ENCODE results near the gene SH3BGRL2.

The SH3BGRL2 gene

GRCh38 chr6:79707621-79708020 lies 76.5 kb downstream of the SH3BGRL2 start:
- H3K9me3 Mint-ChIP-seq, result no peaks in the 10 kb centered on the region
- no peak overlapping the region for H3K27ac Mint-ChIP-seq
- no peaks in the 10 kb centered on the region for H3K4me1 Mint-ChIP-seq (ENCODE audit: low read depth)
- DNase-seq (ENCODE audit: low spot score), result no peak
- no peak overlapping the region for H3K4me3 Mint-ChIP-seq
- no peaks in the 10 kb centered on the region for H3K36me3 Mint-ChIP-seq (ENCODE audit: low read depth)
- H3K27me3 Mint-ChIP-seq (ENCODE audit: low read depth), result no peaks in the 10 kb centered on the region

DNA sequence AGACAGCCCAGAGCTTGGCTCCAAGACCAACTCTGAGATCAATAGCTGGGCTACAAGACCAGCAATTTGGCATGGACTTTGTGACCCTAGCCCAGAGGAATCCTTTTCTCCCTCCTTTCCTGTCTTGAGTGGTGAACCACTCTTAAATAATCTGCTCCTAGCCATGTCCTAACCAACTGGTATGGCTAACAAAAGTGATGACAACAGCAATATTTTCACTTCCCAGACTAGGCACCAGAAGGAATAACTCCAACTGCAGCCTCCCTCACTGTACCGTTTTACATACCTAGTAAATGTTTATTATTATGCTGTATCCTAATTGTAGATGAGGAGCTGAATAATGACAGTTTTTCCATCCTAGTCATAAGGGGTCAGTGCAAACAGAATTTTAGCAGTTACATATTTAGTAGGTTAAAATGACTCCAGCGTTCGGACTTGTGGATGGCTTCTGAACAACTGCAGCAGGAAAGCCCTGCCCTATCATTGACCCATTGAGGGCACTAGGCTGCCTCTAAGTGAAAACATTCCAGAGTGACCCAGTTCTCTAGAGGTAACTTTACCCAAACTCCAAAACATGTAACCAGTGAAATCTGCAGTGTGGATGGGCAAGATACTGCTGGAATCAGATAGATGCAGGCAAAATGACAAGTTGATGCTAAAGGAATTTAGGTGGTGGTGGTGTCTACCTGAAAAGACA lies 77.1 kb downstream of the SH3BGRL2 start:
- DNase-seq (ENCODE audit: low spot score), result no peak
- no peaks in the 10 kb centered on the region for H3K9me3 Mint-ChIP-seq
- H3K36me3 Mint-ChIP-seq (ENCODE audit: low read depth), result no peaks in the 10 kb centered on the region
- H3K27me3 Mint-ChIP-seq (ENCODE audit: low read depth), result no peaks in the 10 kb centered on the region
- H3K27ac Mint-ChIP-seq, result no peak overlapping the region
- H3K4me1 Mint-ChIP-seq (ENCODE audit: low read depth), result no peaks in the 10 kb centered on the region
- no peak overlapping the region for H3K4me3 Mint-ChIP-seq

DNA sequence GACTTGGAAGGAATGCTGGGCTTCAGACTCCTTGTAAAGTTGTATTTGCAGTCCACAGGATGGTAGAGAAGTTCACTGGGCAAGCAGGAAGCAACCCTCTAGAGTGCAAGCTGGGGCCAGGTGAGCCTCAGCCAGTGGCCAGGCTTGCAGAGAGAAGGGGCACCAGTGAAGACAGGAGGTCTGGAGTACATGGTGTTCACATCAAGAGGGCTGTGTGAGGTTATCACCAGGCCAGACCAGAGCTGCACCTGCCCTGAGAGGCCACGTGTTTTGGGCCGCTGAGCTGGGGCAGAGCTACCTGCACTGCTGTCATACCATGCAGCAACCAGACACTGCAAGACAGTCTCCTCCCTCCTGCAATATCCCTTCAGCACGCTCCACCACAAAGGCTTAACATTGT lies 79.0 kb downstream of the SH3BGRL2 start:
- no peaks in the 10 kb centered on the region for H3K9me3 Mint-ChIP-seq
- H3K4me1 Mint-ChIP-seq (ENCODE audit: low read depth), result no peaks in the 10 kb centered on the region
- no peaks in the 10 kb centered on the region for H3K36me3 Mint-ChIP-seq (ENCODE audit: low read depth)
- H3K27ac Mint-ChIP-seq, result no peak overlapping the region
- DNase-seq (ENCODE audit: low spot score), result no peak
- H3K4me3 Mint-ChIP-seq, result no peak overlapping the region
- peaks cover 2% of the 10 kb centered on the region for H3K27me3 Mint-ChIP-seq (ENCODE audit: low read depth)

DNA sequence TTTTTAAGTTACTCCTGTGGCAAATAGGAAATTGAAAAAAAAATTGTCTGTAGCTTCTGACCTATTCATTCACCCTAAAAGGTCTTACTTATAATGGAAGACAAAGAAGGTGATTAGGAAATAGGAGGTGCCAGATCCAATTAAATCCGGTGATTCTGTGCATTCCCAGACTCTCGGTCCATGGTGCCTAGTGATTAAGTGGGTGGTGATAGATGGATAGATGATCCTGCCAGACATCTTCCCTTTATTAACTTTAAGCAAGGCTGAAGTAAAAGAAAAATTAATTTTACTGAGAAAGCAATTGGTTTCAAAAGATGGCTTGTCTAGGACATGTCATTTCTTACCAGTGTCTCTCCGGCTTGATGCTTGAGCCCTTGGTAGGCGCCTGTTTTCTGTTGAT lies 80.0 kb downstream of the SH3BGRL2 start:
- Mint-ChIP-seq H3K4me1 (ENCODE audit: low read depth) (no peaks in the 10 kb centered on the region), H3K4me3 (no peak overlapping the region), H3K36me3 (ENCODE audit: low read depth) (no peaks in the 10 kb centered on the region), H3K27me3 (ENCODE audit: low read depth) (peaks cover 2% of the 10 kb centered on the region), H3K27ac (no peak overlapping the region), H3K9me3 (no peaks in the 10 kb centered on the region)
- DNase-seq (ENCODE audit: low spot score), result no peak

GRCh38 chr6:79712144-79712543 lies 81.0 kb downstream of the SH3BGRL2 start:
- no peaks in the 10 kb centered on the region for H3K9me3 Mint-ChIP-seq
- peaks cover 2% of the 10 kb centered on the region for H3K27me3 Mint-ChIP-seq (ENCODE audit: low read depth)
- DNase-seq (ENCODE audit: low spot score), result no peak
- H3K4me3 Mint-ChIP-seq, result no peak overlapping the region
- H3K4me1 Mint-ChIP-seq (ENCODE audit: low read depth), result no peaks in the 10 kb centered on the region
- H3K27ac Mint-ChIP-seq, result no peak overlapping the region
- H3K36me3 Mint-ChIP-seq (ENCODE audit: low read depth), result no peaks in the 10 kb centered on the region

DNA sequence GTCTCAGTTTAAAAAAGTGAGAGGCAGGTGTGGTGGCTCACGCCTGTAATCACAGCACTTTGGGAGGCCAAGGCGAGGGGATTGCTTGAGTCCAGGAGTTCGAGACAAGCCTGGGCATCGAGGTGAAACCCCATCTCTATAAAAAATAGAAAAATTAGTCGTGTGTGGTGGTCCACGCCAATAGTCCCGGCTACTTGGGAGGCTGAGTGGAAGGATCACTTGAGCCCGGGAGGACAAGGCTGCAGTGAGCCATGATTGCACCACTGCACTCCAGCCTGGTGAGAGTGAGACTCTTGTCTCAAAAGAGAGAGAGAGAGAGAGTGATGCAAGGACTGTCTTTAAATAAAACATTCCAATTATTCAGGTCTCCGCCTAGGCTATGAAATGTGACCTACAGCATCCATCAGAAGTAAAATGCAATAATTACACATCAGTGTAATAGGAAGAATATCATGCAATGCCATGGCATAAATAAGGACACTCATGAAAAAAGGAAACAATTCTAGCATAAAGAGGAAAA lies 81.5 kb downstream of the SH3BGRL2 start:
- H3K27ac Mint-ChIP-seq, result no peak overlapping the region
- DNase-seq (ENCODE audit: low spot score), result no peak
- no peak overlapping the region for H3K4me3 Mint-ChIP-seq
- peaks cover 2% of the 10 kb centered on the region for H3K27me3 Mint-ChIP-seq (ENCODE audit: low read depth)
- H3K4me1 Mint-ChIP-seq (ENCODE audit: low read depth), result no peaks in the 10 kb centered on the region
- no peaks in the 10 kb centered on the region for H3K36me3 Mint-ChIP-seq (ENCODE audit: low read depth)
- H3K9me3 Mint-ChIP-seq, result no peaks in the 10 kb centered on the region

DNA sequence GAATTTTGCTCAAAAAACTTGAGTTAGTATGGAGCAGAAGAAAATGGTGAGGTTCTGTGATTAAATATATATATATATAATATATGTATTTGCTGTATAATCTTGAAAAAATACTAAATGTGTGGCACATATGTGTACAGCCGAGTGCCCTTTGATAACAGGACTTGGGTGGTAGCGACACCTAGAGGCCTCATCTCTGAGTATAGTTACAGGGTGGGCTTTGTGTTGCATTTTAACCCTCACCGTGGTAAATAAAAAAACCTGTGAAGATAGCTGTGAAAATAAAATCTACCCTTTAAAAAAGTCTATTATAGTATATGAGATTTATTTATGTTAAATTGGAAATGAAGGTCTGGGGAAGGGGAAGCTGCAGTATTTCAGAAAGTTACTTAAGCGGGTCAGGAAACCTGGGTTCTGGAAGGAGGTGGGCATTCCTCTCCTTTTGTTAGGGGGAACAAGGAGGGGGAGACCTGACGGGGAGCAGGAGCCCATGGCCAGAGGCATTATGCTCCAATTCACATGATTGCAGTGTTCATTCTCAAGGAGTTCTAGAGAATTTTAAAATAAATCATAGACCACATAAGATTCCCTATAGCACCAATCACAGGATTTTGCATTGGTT lies 82.7 kb downstream of the SH3BGRL2 start:
- no peaks in the 10 kb centered on the region for H3K36me3 Mint-ChIP-seq (ENCODE audit: low read depth)
- no peak for DNase-seq (ENCODE audit: low spot score)
- no peak overlapping the region for H3K4me3 Mint-ChIP-seq
- H3K27ac Mint-ChIP-seq, result no peak overlapping the region
- H3K27me3 Mint-ChIP-seq (ENCODE audit: low read depth), result peaks cover 2% of the 10 kb centered on the region
- no peaks in the 10 kb centered on the region for H3K4me1 Mint-ChIP-seq (ENCODE audit: low read depth)
- H3K9me3 Mint-ChIP-seq, result no peaks in the 10 kb centered on the region

- Mint-ChIP-seq H3K4me1 (ENCODE audit: low read depth) (no peaks in the 10 kb centered on the region), H3K4me3 (no peak overlapping the region), H3K27ac (no peak overlapping the region), H3K9me3 (no peaks in the 10 kb centered on the region), H3K27me3 (ENCODE audit: low read depth) (peaks cover 2% of the 10 kb centered on the region), H3K36me3 (ENCODE audit: low read depth) (no peaks in the 10 kb centered on the region)
- no peak for DNase-seq (ENCODE audit: low spot score)
These were observed 86.9 kb downstream of the SH3BGRL2 start for GRCh38 chr6:79717989-79718388.

GRCh38 chr6:79718509-79719247 lies 87.5 kb downstream of the SH3BGRL2 start:
- H3K4me1 Mint-ChIP-seq (ENCODE audit: low read depth), result no peaks in the 10 kb centered on the region
- no peak overlapping the region for H3K4me3 Mint-ChIP-seq

GRCh38 chr6:79719248-79719960 lies 88.3 kb downstream of the SH3BGRL2 start:
- Mint-ChIP-seq H3K9me3 (no peaks in the 10 kb centered on the region), H3K4me3 (no peak overlapping the region), H3K27ac (no peak overlapping the region), H3K4me1 (ENCODE audit: low read depth) (no peaks in the 10 kb centered on the region), H3K27me3 (ENCODE audit: low read depth) (peaks cover 3% of the 10 kb centered on the region), H3K36me3 (ENCODE audit: low read depth) (no peaks in the 10 kb centered on the region)
- no peak for DNase-seq (ENCODE audit: low spot score)

More at GRCh38 chr6:79718509-79719247, 87.5 kb downstream of the SH3BGRL2 start:
- Mint-ChIP-seq H3K27me3 (ENCODE audit: low read depth) (peaks cover 2% of the 10 kb centered on the region), H3K9me3 (no peaks in the 10 kb centered on the region), H3K27ac (no peak overlapping the region), H3K36me3 (ENCODE audit: low read depth) (no peaks in the 10 kb centered on the region)
- no peak for DNase-seq (ENCODE audit: low spot score)

- H3K27me3 Mint-ChIP-seq (ENCODE audit: low read depth), result peaks cover 5% of the 10 kb centered on the region
- no peaks in the 10 kb centered on the region for H3K36me3 Mint-ChIP-seq (ENCODE audit: low read depth)
- DNase-seq (ENCODE audit: low spot score), result no peak
- no peak overlapping the region for H3K27ac Mint-ChIP-seq
- H3K9me3 Mint-ChIP-seq, result no peaks in the 10 kb centered on the region
- H3K4me1 Mint-ChIP-seq (ENCODE audit: low read depth), result no peaks in the 10 kb centered on the region
- no peak overlapping the region for H3K4me3 Mint-ChIP-seq
These were observed 93.7 kb downstream of the SH3BGRL2 start for GRCh38 chr6:79724816-79725215.

DNA sequence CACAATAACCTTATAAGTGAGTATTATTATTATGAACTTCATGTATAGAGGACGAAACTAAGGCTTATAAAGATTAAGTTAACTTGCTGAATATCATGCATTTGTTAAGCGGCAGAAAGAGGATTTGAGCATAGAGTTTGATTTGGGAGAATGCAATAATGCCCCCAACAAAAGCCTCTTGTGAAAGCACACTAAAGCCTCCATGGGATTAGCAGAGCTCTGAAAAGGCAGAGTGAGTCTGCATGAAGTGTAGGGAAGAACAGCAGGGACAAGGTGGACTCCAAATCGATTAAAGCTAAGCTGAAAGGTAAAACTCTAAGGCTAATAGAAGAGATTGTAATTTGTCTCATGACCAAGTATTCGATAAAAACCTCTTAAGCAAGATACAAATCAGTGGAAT lies 100.3 kb downstream of the SH3BGRL2 start:
- H3K27me3 Mint-ChIP-seq (ENCODE audit: low read depth), result peaks cover 4% of the 10 kb centered on the region
- H3K27ac Mint-ChIP-seq, result no peak overlapping the region
- H3K4me3 Mint-ChIP-seq, result no peak overlapping the region
- no peak for DNase-seq (ENCODE audit: low spot score)
- H3K4me1 Mint-ChIP-seq (ENCODE audit: low read depth), result no peaks in the 10 kb centered on the region
- no peaks in the 10 kb centered on the region for H3K9me3 Mint-ChIP-seq
- H3K36me3 Mint-ChIP-seq (ENCODE audit: low read depth), result no peaks in the 10 kb centered on the region

DNA sequence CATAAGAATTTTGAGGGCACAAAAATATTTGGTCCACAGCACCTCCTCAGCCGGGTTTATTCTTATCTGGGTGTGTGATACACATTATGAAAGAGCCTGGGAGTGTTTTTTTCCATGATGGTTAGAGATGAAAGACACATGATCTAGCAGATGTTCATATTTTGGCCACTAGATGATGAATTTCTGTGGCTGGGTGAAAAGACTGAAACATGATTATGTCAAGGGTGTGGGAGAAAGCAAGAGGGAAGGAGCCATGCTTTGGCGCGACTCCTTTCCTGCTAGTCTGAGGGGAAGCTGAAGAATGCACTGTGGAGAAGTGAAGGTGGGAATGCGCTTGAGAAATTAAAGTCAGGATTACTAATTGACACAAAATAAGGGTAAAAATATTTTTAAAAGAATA lies 102.3 kb downstream of the SH3BGRL2 start:
- Mint-ChIP-seq H3K4me3 (no peak overlapping the region), H3K27ac (no peak overlapping the region), H3K36me3 (ENCODE audit: low read depth) (no peaks in the 10 kb centered on the region), H3K4me1 (ENCODE audit: low read depth) (no peaks in the 10 kb centered on the region), H3K27me3 (ENCODE audit: low read depth) (peaks cover 2% of the 10 kb centered on the region), H3K9me3 (no peaks in the 10 kb centered on the region)
- DNase-seq (ENCODE audit: low spot score), result no peak

DNA sequence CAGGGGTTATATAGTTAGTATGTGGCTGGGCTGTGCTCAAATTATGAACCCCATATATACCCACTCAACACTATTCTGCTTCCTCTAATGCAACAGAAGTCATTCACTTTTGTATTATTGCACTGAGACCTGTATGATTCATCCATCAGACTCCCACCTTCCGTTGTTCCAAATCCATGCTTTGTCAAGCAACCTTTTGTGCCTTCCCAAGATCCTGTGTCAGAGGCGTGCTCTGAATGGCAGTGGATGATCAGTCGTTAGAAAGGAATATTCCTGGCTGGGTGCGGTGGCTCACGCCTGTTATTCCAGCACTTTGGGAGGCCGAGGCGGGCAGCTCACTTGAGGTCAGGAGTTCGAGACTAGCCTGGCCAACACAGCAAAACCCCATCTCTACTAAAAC lies 103.2 kb downstream of the SH3BGRL2 start:
- H3K4me1 Mint-ChIP-seq (ENCODE audit: low read depth), result no peaks in the 10 kb centered on the region
- DNase-seq (ENCODE audit: low spot score), result no peak
- H3K9me3 Mint-ChIP-seq, result no peaks in the 10 kb centered on the region
- H3K4me3 Mint-ChIP-seq, result no peak overlapping the region
- peaks cover 2% of the 10 kb centered on the region for H3K27me3 Mint-ChIP-seq (ENCODE audit: low read depth)
- no peaks in the 10 kb centered on the region for H3K36me3 Mint-ChIP-seq (ENCODE audit: low read depth)
- H3K27ac Mint-ChIP-seq, result no peak overlapping the region

All from T-helper 2 cell treated with Interferon-gamma antibody and Interleukin-4, amounts not matched to agents 5 μg/mL and 100 μg/mL, for 36 hours (primary cell).